HG02588 (cell line): ENCODE data around the gene RAN.
A peak's percentile ranks its signal among the peaks of the same experiment; 100 is the strongest.
"Not testable (repeated sequence)": the region's sequence is repeated elsewhere in the genome, so short reads cannot be mapped to it uniquely, and the experiment has no call there.

ENCODE experiments used
- ATAC-seq: cut with Tn5 transposase; IDR thresholded peaks from one replicate; pipeline ENCODE4 v1.9.1; 2021; ENCODE audit warnings: mild to moderate bottlenecking, moderate library complexity; ENCODE audit not compliant: unreplicated experiment

RAN gene

GRCh38 chr12:130877333-130877732, 5.5 kb downstream of the RAN start:
- no peak for ATAC-seq

DNA sequence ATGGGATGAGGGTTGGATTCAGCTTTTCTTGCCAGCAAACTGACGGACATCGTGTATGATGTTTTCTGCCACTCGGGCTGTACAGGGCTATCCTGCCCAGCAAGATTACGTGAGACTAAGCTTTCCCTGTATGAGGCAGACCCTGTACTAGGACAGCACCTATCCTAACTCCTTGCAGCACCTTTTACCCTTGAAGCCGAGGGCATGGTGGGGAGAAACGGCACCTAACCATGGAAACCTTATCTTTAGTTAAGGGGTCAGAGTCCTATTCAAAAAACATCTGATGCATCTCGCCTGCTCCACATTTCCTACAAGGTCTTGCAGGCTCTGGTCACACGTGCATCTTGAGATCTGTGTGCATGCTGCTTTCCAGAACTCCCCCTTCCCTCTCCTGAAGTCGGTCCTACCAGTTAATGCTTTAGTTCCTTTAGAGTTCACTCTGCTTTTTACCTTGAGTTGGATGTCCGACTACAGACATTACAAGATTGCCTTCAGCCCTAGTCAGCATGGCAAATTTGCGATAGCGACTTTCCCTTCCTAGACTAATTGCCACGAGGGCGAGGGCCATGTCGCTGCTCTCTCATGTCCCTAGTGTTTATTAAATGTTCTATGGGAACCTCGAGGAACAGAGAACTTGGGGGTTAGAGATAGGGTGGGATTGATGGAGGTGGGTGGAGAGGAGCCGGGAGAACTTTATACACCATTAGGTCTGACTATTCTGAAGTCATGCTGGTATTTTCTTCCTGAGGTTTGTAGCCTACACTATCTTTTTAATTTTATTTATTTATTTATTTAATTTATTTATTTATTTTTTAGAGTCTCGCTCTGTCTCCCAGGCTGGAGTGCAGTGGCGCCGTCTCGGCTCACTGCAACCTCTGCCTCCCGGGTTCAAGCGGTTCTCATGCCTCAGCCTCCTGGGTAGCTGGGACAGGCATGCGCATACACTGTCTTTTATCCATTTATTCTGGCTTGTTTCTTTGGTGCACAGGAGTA, 6.6 kb downstream of the RAN start:
- ATAC-seq = no peak

DNA sequence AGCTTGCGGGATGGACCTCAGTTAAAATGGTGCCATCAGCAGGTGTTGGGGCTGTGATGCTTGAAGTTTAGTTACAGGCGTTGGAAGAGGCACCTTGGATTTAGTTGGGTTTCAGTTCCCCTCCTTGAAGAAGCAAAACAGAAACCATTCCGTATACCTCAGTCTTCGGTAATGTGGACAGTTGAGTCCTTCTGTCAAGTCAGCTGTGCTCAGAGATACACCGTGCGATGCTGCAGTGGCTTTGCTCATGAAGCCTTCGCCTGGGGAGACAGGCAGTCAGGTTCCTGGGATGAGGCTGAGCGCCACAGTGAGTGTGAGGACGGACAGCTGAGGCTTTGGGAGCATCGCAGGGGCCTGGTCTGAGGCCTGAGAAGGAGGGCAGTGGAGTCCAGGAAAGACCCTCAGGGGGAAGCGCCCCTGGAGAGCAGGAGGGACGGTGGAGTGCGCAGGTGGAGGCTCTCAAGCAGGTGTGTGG, 7.4 kb downstream of the RAN start:
- ATAC-seq = peak; percentile 85

DNA sequence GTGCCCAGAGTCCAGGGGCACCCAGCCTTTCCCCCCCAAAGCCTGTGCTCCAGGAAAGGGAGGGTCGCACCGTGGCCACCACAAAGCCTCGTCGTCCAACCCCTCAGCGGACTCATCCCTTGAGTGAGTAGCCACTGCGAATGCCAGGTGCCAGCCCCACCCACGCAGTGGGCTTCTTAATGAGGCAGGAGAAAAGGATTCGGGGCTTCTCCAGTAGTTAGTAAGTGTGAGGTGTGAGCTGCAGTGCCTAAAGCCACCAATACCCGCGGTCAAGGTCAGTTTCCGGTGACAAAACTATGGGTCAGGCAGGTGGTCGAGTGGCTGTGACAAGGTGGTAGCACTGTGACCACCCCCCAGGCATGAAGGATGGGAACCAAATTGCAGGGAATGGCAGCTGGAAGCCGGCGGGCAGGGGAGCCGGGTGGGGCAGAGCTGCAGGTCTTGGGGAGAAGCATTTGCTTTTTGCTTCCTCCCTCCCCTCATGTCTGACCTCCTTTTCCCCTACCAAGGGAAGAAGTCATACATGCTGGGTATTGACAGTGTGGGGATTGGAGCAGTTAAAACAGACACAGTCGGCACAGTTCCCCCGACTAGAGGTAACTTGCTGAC, 8.0 kb downstream of the RAN start:
- ATAC-seq = no peak

- ATAC-seq = no peak
These were observed 8.6 kb downstream of the RAN start for GRCh38 chr12:130880411-130880885.

GRCh38 chr12:130881046-130881445, 9.2 kb downstream of the RAN start:
- ATAC-seq = no peak

GRCh38 chr12:130881548-130881947, 9.7 kb downstream of the RAN start:
- no peak for ATAC-seq

DNA sequence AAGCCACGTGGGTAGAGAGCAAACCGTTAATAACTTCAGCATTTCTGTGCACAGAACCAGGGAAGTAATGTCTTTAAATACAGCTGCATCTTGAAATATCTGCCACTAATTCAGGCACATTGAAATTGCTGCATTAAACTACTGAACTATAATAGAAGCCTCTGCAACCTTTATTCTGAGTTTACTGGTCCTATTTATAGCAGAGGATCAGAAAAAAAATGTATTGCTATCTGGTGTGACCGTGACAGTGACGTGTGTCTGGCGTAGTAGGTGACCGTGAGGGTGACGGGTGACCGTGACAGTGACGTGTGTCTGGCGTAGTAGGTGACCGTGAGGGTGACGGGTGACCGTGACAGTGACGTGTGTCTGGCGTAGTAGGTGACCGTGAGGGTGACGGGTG, 15.3 kb downstream of the RAN start:
- not testable (repeated sequence) for ATAC-seq

DNA sequence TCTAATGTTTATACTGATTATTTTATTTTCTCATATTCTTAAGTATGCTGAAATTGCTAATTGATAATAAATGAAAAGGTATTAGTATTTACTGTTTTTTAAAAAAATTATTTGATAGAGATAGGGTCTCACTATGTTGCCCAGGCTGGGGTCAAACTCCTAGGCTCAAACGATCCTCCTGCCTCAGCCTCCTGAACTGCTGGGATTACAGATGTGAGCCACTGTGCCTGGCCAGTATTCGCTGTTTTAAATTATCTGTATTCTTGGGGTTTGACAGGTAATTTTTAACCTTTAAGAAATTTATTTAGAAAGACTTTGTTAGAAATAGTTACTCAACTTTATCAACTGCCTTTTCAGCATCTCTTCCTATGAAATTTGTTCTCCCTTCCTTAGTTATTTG, 32.2 kb downstream of the RAN start:
- ATAC-seq = no peak

DNA sequence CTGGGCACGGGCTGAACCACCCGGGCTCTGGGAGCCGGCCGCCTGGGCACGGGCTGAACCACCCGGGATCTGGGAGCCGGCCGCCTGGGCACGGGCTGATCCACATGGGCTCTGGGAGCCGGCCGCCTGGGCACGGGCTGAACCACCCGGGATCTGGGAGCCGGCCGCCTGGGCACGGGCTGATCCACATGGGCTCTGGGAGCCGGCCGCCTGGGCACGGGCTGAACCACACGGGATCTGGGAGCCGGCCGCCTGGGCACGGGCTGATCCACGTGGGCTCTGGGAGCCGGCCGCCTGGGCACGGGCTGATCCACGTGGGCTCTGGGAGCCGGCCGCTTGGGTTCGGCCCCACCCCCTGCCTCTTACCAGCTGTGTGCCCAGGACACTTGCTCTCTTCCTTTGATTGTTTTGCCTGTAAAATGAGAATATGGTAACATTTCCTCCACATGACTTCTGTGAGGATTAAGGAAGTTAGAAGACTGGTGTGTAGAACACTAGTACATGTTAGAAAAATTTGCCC, 33.1 kb downstream of the RAN start:
- not testable (repeated sequence) for ATAC-seq

DNA sequence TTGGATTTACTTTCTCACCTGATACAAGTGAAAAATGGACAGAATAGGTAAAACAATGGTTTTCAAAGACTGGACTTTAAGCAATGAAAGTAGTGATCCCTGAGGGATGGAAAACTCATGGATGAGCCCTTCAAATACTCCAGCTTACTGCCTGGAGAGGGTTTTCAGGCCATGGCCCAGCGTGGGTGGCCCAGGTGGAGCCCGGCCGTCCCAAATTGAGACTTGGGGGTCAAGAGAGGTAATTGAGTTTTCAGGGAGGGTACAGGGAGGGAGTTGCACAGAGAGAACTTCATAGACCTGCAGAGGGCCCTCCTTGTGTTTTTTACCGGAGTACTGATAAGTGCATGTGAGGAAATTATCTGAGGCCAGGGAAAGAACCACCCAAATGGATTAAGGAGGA, 37.2 kb downstream of the RAN start:
- ATAC-seq = no peak

DNA sequence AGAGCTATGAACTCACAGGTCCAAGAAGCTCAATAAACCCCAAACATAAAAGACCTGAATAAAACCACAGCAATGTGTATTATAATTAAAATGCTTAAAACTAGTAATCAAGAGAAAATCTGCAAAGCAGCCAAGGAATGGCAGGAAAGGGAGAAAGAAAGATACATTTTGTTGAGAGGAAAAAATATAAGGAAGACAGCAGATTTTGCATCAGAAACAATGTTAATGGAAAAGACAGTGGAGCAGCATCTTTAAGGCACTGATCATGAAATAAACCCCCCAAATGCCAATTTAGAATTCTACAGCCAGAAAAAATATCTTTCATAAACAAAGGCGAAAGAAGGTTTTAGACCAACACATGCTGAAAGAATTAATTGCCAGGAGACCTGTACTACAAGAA, 39.3 kb downstream of the RAN start:
- no peak for ATAC-seq

- no peak for ATAC-seq
These were observed 40.1 kb downstream of the RAN start for GRCh38 chr12:130911933-130912332.

DNA sequence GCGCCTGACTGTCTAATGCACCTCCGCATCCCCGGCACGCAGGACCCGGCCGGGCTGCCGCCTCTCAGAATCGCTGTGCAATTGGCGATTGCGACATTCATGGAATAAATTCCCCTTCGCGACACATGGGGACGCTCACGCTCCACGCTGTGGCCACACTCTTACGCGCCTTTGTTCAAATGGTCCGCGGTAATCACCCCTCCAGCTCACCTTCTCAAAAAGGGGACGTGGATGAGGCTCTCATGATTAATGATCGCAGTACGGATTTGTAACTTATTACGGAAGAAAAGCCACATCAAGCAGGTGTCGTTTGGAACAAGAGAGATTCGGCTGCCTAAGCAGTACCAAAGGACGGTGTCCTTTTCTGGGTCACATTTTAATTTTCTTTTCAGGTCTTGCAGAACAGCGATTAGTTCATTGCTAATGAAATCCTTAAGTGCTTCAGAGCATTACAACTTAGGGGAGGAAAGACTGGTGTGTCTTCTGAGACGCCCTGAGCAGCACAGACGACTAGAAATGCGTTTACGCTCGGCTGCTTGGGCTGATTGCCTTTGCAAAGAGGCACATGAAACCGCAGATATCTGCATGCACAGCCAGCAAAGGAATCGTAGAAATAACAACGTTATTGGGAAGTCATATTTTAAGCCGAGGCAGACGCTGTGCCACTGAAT, 44.5 kb downstream of the RAN start:
- ATAC-seq = no peak

- no peak for ATAC-seq
These were observed 45.7 kb downstream of the RAN start for GRCh38 chr12:130917607-130918006.

- no peak for ATAC-seq
These were observed 47.2 kb downstream of the RAN start for GRCh38 chr12:130919086-130919485.

- no peak for ATAC-seq
These were observed 48.3 kb downstream of the RAN start for GRCh38 chr12:130920119-130920703.

DNA sequence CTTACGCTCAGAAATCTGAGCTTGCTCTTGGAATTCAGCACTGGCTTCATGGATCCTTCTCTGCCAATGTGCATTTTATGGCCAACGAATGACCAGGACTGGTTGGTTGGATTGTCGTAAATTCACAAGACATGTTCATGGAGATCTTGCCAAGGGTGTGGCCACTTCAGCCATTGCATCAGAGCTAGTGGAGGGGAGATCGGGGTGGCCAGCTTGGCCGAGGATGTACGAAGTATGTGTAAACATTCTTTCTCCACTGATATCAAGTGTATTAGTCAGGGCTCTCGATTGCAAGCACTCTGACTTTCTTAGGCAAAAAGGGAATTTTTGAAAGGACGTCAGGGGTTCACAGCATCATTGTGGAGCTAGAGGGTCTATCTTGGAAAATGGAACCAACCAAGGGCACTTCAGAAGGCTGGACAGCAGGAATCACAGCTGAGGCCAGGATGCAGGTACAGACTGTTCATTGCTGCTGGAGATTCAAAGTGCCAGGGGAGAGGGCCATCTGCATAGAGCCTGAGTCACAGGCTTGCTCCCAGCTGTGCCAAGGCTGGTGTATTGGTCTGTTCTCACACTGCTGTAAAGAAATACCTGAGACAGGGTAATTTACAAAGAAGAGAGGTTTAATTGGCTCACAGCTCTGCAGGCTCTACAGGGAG, 49.0 kb downstream of the RAN start:
- ATAC-seq = no peak

- ATAC-seq = no peak
These were observed 50.7 kb downstream of the RAN start for GRCh38 chr12:130922511-130922953.

DNA sequence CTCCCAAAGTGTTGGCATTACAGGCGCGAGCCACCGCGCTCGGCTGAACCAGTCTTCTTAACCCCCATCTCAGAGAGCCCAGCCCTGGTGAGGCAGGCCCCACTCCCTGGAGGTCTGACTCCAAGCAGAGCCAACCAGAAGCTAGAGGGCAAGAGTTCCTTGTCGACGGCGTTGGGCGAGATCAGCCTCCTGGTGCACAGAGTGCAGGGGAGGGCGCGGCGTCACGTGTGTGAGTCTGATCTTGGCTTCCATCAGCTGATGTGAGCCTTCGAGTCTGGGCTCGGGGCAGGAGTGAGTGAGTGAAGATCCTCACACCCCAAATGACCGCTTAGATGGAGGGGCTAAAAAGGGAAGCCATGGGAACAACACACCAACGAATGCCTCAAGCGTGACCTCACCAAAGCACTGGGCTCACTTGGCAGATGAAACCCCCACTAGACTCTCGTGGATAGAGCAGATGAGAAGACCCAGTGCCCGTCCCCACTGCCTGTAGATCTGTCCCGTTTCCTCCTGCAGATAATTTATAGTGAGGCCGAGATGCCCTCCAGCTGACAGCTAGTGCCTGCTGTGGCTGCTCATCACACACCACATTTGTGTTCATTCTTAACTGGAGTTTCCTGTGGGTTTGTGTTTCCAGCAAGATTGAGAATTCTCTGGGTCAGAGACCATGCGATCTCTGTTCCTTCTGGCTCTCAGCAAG, 53.2 kb downstream of the RAN start:
- no peak for ATAC-seq
